Measurements from ENCODE around the gene NEK4.

The NEK4 gene

DNA sequence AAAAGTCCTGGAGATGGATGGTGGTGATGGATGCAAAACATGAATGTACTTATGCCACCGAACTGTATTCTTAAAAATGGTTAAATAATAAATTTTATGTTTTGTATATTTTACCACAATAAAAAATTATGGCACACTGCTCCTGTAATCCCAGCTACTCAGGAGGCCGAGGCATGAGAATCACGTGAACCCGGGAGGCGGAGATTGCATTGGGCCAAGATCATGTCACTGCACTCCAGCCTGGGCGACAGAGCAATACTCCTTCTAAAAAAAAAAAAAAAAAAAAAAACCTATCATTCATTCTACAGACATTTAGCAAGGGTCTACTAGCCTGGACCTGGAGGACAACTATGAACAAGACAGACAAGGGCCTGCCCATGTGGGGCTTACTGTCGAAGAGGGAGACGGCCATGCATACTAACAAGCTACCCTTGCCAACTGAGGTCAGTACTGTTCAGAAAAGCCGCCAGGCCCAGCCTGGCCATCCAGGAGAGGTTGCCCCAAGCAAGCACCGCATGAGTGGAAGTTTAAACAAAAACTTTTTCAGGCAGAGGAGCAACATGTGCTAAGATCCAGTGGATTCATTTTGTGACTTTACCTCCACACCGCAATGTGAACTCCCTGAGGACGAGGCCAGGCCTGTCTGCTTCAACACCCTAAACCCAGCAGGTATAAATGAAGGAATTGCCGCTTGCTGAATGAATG, 2.8 kb upstream of the NEK4 start:
- TF ChIP-seq SIN3A (IDR thresholded peaks at IDR 0.05; ENCODE audit: borderline replicate concordance, insufficient read depth, low read length) (no peak), FOXP2 (optimal IDR thresholded peaks at IDR 0.05; ENCODE audit: borderline replicate concordance, extremely low read depth, extremely low read length, insufficient read depth) (no peak)
- TF ChIP-seq, protein P1, sequence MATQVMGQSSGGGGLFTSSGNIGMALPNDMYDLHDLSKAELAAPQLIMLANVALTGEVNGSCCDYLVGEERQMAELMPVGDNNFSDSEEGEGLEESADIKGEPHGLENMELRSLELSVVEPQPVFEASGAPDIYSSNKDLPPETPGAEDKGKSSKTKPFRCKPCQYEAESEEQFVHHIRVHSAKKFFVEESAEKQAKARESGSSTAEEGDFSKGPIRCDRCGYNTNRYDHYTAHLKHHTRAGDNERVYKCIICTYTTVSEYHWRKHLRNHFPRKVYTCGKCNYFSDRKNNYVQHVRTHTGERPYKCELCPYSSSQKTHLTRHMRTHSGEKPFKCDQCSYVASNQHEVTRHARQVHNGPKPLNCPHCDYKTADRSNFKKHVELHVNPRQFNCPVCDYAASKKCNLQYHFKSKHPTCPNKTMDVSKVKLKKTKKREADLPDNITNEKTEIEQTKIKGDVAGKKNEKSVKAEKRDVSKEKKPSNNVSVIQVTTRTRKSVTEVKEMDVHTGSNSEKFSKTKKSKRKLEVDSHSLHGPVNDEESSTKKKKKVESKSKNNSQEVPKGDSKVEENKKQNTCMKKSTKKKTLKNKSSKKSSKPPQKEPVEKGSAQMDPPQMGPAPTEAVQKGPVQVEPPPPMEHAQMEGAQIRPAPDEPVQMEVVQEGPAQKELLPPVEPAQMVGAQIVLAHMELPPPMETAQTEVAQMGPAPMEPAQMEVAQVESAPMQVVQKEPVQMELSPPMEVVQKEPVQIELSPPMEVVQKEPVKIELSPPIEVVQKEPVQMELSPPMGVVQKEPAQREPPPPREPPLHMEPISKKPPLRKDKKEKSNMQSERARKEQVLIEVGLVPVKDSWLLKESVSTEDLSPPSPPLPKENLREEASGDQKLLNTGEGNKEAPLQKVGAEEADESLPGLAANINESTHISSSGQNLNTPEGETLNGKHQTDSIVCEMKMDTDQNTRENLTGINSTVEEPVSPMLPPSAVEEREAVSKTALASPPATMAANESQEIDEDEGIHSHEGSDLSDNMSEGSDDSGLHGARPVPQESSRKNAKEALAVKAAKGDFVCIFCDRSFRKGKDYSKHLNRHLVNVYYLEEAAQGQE (IDR thresholded peaks at IDR 0.05; ENCODE audit: insufficient read depth in 1 of 2, low read depth in 2 of 2, low read length in 2 of 2) = no peak

DNA sequence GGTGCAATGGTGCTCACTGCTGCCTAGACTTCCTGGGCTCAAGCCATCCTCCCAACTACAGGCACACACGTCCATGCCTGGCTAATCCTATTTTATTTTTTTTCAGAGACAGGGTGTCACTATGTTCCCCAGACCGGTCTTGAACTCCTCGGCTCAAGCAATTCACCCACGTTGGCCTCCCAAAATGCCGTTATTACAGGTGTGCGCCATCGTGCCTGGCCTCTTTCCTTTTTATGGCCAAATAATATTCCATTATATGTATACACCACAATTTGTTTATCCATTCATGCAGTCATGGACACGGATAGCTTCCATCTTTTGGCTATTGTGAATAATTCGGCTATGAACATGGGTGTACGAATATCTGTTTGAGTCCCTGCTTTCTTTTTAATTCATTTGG, 962 bp upstream of the NEK4 start:
- TF ChIP-seq POLR2AphosphoS5 (IDR thresholded peaks at IDR 0.05; ENCODE audit: low read depth, low read length) = no peak
- TF ChIP-seq, protein P1 (IDR thresholded peaks at IDR 0.05; ENCODE audit: insufficient read depth in 1 of 2, low read depth in 2 of 2, low read length in 2 of 2) = no peak
- TF ChIP-seq TAF1 (IDR thresholded peaks at IDR 0.05; ENCODE audit: borderline replicate concordance, insufficient read depth, low read length) = no peak
- no peak for TF ChIP-seq SIN3A (IDR thresholded peaks at IDR 0.05; ENCODE audit: borderline replicate concordance, insufficient read depth, low read length)
- no peak for TF ChIP-seq FOXP2 (optimal IDR thresholded peaks at IDR 0.05; ENCODE audit: borderline replicate concordance, extremely low read depth, extremely low read length, insufficient read depth)

DNA sequence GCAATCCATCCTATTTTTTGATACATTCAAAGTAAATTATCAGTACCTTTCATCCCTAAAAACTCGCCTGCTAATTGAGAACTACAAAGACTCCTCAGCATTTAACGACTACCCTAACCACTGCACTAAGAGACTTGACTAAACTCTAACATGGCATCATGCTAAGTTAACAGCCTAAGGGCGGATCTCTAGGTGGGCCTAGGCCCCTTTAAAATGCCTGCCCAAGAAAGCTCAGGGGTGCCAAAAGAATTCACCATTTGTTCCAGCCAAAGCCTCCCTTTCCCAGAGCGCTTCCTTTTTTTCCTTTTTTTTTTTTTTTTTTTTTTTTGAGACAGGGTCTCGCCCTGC, 568 bp upstream of the NEK4 start:
- TF ChIP-seq TAF1 (IDR thresholded peaks at IDR 0.05; ENCODE audit: borderline replicate concordance, insufficient read depth, low read length) = no peak
- TF ChIP-seq POLR2AphosphoS5 (IDR thresholded peaks at IDR 0.05; ENCODE audit: low read depth, low read length) = no peak
- TF ChIP-seq, protein P1 (IDR thresholded peaks at IDR 0.05; ENCODE audit: insufficient read depth in 1 of 2, low read depth in 2 of 2, low read length in 2 of 2) = no peak
- TF ChIP-seq SIN3A (IDR thresholded peaks at IDR 0.05; ENCODE audit: borderline replicate concordance, insufficient read depth, low read length) = no peak

DNA sequence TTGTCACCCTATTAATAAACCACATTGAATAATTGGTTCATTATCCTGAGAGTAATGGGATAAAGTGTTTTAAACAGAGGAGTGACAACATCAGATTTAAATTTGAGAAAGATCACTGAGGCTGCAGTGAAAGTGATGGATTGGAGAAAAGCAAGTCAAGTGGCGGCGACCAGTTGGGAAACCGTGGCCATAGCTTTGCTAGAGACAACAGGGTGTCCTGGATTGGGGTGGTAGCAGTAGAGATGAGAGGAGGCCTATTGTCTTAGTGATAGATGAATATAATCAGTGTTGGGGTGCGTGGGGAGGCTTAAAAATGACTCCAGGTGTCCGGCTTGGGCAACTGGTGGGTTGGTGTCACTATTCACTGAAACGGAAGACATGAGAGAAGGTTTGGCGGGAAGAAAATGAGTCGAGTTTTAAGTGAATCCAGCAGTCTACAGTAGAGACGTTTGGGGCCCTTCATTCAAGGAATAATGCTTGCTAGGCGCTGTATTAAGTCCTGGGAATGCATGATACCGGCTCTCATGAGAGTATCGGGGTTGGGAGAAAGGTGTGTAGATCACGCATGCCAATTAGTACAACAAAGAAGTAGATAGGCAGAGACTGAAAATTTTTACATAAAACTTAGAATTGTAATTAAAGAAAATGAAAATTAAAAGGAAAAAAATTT, 819 bp downstream of the NEK4 start:
- TF ChIP-seq POLR2AphosphoS5 (IDR thresholded peaks at IDR 0.05; ENCODE audit: low read depth, low read length) (no peak), SIN3A (IDR thresholded peaks at IDR 0.05; ENCODE audit: borderline replicate concordance, insufficient read depth, low read length) (no peak), TAF1 (IDR thresholded peaks at IDR 0.05; ENCODE audit: borderline replicate concordance, insufficient read depth, low read length) (no peak), FOXP2 (optimal IDR thresholded peaks at IDR 0.05; ENCODE audit: borderline replicate concordance, extremely low read depth, extremely low read length, insufficient read depth) (no peak)
- TF ChIP-seq, protein P1 (IDR thresholded peaks at IDR 0.05; ENCODE audit: insufficient read depth in 1 of 2, low read depth in 2 of 2, low read length in 2 of 2) = no peak

All from PFSK-1 (cell line).